Gastroesophageal sphincter (tissue), 4 donors: ENCODE results near the gene MYO18B. TPM values are rescaled to one million over a fixed set of nuclear protein-coding genes. Genes with fewer than 3 reads are reported as not detected.

Source experiments
- ATAC-seq: fragments of 150-250 bp; one replicate; pipeline ENCODE4 v1.9.1; 2016; ENCODE audit warnings: mild to moderate bottlenecking, moderate library complexity
- H3K27ac ChIP-seq, 4 donors: fragments of 200-600 bp; sonication (generic) in 3 of 4; 1 replicate in 3 of 4; 2 replicates in 1 of 4; pipeline ENCODE4 v1.5.1; 2016 to 2019
- H3K27me3 ChIP-seq: fragments of 200-600 bp; sonication (generic); one replicate; pipeline ENCODE4 v1.5.1; 2019
- H3K36me3 ChIP-seq, 2 donors: fragments of 200-600 bp; sonication (generic); one replicate each; pipeline ENCODE4 v1.5.1; 2019; ENCODE audit warnings: control low read depth in 1 of 2
- H3K4me1 ChIP-seq, 3 donors: fragments of 200-600 bp; sonication (generic); 1 replicate in 2 of 3; 2 replicates in 1 of 3; pipeline ENCODE4 v1.5.1; 2016 to 2019; ENCODE audit warnings: control low read depth in 2 of 3
- H3K4me3 ChIP-seq, 2 donors: fragments of 200-600 bp; sonication (generic); one replicate each; pipeline ENCODE4 v1.5.1; 2019; ENCODE audit warnings: mild to moderate bottlenecking in 1 of 2, moderate library complexity in 1 of 2
- H3K9me3 ChIP-seq, 3 donors: fragments of 200-600 bp; sonication (generic); one replicate each; pipeline ENCODE4 v1.5.1; 2017 to 2019; ENCODE audit warnings: control low read depth in 2 of 3
- EP300 ChIP-seq: sonication (generic); formaldehyde crosslinking; IDR thresholded peaks from one replicate; pipeline ENCODE4 v1.6.1; 2017; ENCODE audit warnings: antibody characterized with exemption, mild to moderate bottlenecking
- POLR2A ChIP-seq, 2 donors: fragments of 450-650 bp; IDR thresholded peaks; one replicate each; pipeline ENCODE4 v1.6.1; 2017; ENCODE audit warnings: antibody characterized with exemption in 2 of 2, mild to moderate bottlenecking in 2 of 2, moderate library complexity in 1 of 2
- POLR2AphosphoS5 ChIP-seq: sonication (generic); formaldehyde crosslinking; IDR thresholded peaks from one replicate; pipeline ENCODE4 v1.6.1; 2017; ENCODE audit warnings: antibody characterized with exemption
- WGBS, 2 donors: methylation state at CpG; one replicate each; pipeline ENCODE4 v1.1.5; 2018; ENCODE audit warnings: low coverage in 1 of 2; 5-methylcytosine and 5-hydroxymethylcytosine counted together
- total RNA-seq, 4 donors: library from RNA; depleted of rRNA; stranded (reverse); fragments of >200 nt; gene quantifications; one replicate each; pipeline ENCODE4 v1.1.0, GENCODE V29; 2016
- TF ChIP-seq, protein P1 (sequence below), 4 experiments: fragments of 200-600 bp in 2 of 4; fragments of 450-650 bp in 2 of 4; sonication (generic) in 1 of 4; IDR thresholded peaks; one replicate each; pipeline ENCODE4 v1.5.1; 2017 to 2019; ENCODE audit warnings: antibody characterized with exemption in 4 of 4, mild to moderate bottlenecking in 2 of 4, moderate library complexity in 2 of 4

MYO18B gene
- total RNA-seq, 4 donors from 2014 or later: 0.19 to 6.9 (median 1.4) TPM; not detected in 1

DNA sequence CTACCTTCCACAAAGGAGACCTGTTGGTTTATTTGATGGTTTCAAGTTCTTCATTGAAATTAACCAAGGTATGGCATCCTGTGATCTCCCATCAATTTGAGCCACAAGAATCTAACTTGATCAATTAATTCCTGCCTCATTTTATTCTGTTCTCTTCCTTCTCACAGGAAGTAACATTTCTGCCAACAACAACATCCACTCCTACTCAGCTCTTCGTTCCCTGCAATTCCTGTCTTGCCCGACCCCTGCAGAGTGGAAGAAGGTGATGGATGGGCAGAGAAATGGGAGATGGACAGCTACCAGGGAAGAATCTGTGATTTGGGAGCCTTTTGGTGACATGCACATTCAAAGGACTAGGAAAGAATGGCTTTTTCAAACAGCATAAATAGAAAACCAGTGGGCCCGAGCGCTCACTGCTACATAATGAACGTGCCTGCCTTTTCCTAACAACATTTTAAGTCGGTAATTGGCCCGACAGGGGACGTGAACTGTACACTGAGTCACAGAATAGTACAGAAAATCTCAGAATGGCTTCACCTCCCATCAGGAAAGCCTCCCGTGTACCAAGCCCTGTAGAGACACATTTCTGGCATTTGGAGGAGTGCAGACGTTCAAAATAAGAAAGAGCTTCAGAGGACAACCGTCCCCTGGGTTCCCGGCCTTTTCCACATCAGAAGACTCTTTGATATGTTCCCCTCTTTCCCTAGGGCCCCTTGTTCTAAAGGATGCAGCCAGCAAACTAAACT, 314.6 kb downstream of the MYO18B start:
- Histone ChIP-seq H3K4me3 (no peak overlapping the region), H3K9me3 (no peaks in the 10 kb centered on the region), H3K36me3 (no peaks in the 10 kb centered on the region), H3K4me1 (no peaks in the 10 kb centered on the region), H3K27ac (no peak overlapping the region), H3K27me3 (peaks cover 48% of the 10 kb centered on the region)
- TF ChIP-seq EP300 (no peak), POLR2A (IDR thresholded peaks at IDR 0.05) (no peak), POLR2AphosphoS5 (no peak)
- TF ChIP-seq, protein P1, sequence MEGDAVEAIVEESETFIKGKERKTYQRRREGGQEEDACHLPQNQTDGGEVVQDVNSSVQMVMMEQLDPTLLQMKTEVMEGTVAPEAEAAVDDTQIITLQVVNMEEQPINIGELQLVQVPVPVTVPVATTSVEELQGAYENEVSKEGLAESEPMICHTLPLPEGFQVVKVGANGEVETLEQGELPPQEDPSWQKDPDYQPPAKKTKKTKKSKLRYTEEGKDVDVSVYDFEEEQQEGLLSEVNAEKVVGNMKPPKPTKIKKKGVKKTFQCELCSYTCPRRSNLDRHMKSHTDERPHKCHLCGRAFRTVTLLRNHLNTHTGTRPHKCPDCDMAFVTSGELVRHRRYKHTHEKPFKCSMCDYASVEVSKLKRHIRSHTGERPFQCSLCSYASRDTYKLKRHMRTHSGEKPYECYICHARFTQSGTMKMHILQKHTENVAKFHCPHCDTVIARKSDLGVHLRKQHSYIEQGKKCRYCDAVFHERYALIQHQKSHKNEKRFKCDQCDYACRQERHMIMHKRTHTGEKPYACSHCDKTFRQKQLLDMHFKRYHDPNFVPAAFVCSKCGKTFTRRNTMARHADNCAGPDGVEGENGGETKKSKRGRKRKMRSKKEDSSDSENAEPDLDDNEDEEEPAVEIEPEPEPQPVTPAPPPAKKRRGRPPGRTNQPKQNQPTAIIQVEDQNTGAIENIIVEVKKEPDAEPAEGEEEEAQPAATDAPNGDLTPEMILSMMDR (IDR thresholded peaks at IDR 0.05): no peak
- ATAC-seq: no peak
- WGBS, 2 donors: 10 to 58% methylated on average over 2 to 10 of the region's 12 CpGs

DNA sequence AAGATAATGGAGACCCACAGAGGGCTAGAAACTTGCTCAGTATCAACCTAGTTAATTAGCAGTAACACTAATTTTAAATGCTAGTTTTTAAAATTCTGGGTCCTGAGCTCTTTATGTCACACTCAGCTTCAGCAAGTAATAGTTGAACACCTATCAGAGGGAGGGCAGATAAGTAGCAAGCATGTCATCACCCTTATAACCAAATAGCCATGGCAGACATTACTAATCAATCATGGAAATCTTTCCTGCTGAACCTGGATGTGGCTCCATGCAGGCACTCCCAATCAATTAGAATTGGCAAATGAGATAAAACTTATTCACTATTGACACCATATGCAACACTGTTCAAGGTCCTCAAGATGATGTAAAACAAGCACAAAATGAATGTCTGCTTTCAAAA, 315.7 kb downstream of the MYO18B start:
- TF ChIP-seq, protein P1 (IDR thresholded peaks at IDR 0.05): no peak
- no peak for TF ChIP-seq POLR2A (IDR thresholded peaks at IDR 0.05)
- TF ChIP-seq POLR2AphosphoS5: no peak
- no peak for TF ChIP-seq EP300
- Histone ChIP-seq H3K9me3 (no peaks in the 10 kb centered on the region), H3K36me3 (no peaks in the 10 kb centered on the region), H3K27ac (no peak overlapping the region), H3K4me1 (no peaks in the 10 kb centered on the region), H3K4me3 (no peak overlapping the region), H3K27me3 (peaks cover 54% of the 10 kb centered on the region)
- ATAC-seq: no peak

DNA sequence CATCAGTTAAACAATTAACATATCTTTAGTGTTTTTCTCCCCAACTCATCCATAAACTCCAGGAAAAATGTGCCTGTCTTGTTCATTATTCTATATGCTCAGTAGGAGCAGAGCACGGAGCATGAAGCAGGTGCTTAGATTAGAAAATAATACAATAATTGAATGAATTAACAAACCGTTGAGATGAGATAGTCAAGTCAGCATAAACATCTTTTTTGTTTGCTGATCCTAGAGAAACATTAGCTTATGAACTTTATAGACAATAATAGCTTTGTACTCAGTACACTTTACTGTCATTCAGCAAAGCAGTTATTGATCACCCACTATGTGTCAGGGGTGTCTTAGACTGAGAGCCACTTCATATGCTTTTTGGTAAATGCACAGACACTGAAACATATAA, 322.1 kb downstream of the MYO18B start:
- no peaks in the 10 kb centered on the region for H3K4me1 ChIP-seq
- no peaks in the 10 kb centered on the region for H3K36me3 ChIP-seq
- no peaks in the 10 kb centered on the region for H3K9me3 ChIP-seq
- peaks cover 68% of the 10 kb centered on the region for H3K27me3 ChIP-seq
- 71 to 77% methylated on average over 1 to 2 of the region's 2 CpGs for WGBS, 2 donors
- no peak overlapping the region for H3K4me3 ChIP-seq
- no peak overlapping the region for H3K27ac ChIP-seq
- no peak for ATAC-seq
- no peak for TF ChIP-seq POLR2A (IDR thresholded peaks at IDR 0.05)
- no peak for TF ChIP-seq POLR2AphosphoS5
- TF ChIP-seq, protein P1 (IDR thresholded peaks at IDR 0.05): no peak
- TF ChIP-seq EP300: no peak

DNA sequence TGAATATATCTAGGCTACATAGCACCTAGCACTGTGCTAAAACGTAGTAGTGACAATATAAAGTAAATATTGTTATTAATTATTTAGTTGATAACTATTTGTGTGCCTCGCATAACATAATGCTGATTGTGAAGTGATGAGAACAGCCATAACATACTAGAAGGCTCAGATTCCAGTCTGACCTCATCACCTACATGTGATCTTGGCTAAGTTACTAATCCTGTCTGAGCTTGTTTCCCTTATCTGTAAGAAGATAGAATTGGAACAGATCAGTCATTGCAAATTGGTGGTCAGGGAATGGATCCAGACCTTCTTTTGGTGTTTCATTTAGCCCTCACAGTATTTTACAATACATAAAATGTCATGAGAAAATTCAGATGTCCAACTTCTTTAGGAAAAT, 323.9 kb downstream of the MYO18B start:
- TF ChIP-seq POLR2AphosphoS5 (no peak), EP300 (no peak), POLR2A (IDR thresholded peaks at IDR 0.05) (no peak)
- TF ChIP-seq, protein P1 (IDR thresholded peaks at IDR 0.05): no peak
- ATAC-seq: no peak
- no peak overlapping the region for H3K4me3 ChIP-seq
- H3K4me1 ChIP-seq: no peaks in the 10 kb centered on the region
- H3K27me3 ChIP-seq: peaks cover 84% of the 10 kb centered on the region
- 25 to 33% methylated on average over 2 of the region's 2 CpGs for WGBS, 2 donors
- H3K36me3 ChIP-seq: no peaks in the 10 kb centered on the region
- no peak overlapping the region for H3K27ac ChIP-seq
- no peaks in the 10 kb centered on the region for H3K9me3 ChIP-seq

DNA sequence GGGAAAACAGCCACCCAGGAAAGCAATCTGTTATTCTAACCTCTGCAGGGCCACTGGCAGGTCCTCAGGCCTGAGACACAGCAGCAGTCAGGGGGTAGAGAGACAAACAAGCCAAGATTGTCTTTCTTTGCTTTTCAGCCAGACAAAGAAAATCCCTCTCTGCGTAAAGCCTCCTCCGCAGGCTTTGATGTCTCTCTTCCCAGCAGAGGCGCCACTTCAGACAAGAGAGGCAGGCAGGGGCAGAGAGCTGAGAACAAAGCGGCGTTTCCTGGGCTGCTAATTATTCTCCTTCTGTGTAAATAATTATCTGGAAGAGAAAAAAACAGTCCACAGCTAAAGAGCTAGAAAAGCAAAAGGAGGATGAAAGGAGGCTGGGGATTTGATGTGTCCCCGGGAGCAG, 324.5 kb downstream of the MYO18B start:
- H3K36me3 ChIP-seq: no peaks in the 10 kb centered on the region
- TF ChIP-seq EP300 (no peak), POLR2AphosphoS5 (no peak), POLR2A (IDR thresholded peaks at IDR 0.05) (no peak)
- TF ChIP-seq, protein P1 (IDR thresholded peaks at IDR 0.05): no peak
- no peaks in the 10 kb centered on the region for H3K9me3 ChIP-seq
- H3K27ac ChIP-seq: no peak overlapping the region
- no peaks in the 10 kb centered on the region for H3K4me1 ChIP-seq
- H3K27me3 ChIP-seq: peaks cover 83% of the 10 kb centered on the region
- WGBS, 2 donors: 0 to 11% methylated on average over 3 to 5 of the region's 6 CpGs
- no peak for ATAC-seq
- H3K4me3 ChIP-seq: no peak overlapping the region
